Nucleus accumbens (tissue), 56 donors: Measurements from ENCODE around the gene FAM83F.

Experiments
- DNase-seq, 56 donors: peaks; one replicate each; lab custom pipeline; 2025; lab: John Stamatoyannopoulos, UW

FAM83F gene

GRCh38 chr22:40054486-40054885 is 59.7 kb downstream of the FAM83F start:
- no peak for DNase-seq

DNA sequence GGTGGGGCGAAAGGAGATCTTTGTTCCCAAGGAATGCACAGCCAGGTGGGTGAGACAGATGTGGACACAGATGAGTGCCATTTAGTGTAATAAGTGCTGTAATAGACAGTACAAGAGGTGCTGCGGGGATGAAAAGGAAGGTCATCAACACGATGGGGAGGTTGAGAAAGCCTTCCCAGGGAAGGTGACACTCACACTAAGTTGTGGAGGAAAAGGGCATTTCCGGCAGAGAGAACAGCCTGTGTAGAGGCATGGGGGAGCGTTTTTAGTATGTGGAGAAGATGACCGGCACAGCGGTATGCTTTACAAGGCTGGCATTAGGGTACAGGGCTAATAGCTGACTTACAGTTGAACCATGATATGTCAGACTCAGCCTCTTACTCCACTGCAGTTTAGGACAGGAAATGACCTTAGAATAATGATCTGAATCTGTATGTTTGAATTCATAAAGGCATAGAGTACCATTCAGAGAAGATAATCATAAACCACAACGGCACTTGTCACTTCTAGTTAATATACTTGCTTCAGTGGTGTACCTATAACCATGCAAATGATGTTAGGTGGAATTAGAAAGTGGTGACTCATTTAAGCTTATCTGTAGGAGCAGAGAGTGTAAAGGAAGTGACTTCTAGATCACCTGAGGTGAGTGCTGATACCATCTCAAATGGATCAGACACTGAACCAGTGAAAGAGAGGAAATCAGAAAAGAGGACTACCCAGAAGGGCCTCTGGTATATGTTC is 60.6 kb downstream of the FAM83F start:
- DNase-seq, result no peak

- DNase-seq, result no peak
Measured at GRCh38 chr22:40056154-40056553, 61.4 kb downstream of the FAM83F start.

GRCh38 chr22:40056559-40056958 is 61.8 kb downstream of the FAM83F start:
- no peak for DNase-seq

DNA sequence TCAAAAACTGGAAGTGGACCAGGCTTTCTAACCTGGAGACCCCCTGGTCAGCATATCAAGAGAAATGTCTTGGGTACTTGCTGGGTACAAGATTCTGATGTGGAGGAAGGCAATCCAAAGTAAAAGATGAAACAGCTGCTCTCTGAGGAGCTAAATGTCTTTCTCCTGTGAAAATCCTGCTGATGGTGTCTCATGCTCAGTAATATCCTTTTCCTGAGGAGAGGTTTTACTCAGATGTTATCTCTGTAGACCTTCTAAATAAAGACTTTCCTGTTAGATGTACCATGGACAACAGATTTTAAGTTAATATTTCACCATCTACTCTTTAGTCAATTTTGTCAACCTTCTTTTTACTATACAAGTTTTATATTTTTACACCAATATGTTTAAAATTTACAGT is 62.9 kb downstream of the FAM83F start:
- no peak for DNase-seq

DNA sequence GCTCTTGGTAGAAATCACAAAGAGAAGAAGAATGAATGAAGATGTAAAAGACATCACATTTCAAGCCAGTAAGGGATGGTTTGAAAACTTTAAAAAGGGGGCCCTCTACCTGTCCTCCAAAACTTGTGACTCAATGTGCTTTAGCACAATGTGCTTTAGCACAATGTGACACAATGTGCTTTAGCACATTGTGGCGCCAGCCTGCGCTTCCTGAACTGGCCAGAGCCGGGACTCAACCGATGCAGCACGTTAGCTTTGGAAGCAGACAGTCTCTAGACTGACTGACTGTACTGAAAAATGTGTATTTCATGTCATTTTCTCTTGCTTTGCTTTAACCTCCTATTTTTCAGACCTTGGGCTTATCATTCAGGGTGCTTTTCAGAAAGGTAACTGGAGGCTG is 63.5 kb downstream of the FAM83F start:
- no peak for DNase-seq

DNA sequence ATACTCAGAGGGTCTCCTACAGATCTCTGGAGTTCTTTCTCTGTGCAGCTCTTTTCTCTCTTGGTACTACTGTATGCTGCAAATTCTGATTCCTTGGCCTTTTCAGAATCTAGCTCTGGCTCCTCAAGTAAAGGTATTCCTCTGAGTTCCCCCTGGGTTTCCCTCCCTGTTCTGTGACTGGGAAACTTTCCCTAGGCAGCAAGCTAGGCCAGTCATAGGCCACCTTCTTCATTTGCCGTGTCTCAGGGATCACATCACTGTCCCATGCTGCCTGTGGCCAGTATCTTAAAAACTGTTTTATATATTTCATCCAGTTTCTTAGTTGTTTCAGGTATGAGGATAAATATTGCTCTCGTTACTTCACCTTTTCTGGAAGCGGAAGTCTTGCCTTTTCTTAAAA is 71.2 kb downstream of the FAM83F start:
- no peak for DNase-seq

DNA sequence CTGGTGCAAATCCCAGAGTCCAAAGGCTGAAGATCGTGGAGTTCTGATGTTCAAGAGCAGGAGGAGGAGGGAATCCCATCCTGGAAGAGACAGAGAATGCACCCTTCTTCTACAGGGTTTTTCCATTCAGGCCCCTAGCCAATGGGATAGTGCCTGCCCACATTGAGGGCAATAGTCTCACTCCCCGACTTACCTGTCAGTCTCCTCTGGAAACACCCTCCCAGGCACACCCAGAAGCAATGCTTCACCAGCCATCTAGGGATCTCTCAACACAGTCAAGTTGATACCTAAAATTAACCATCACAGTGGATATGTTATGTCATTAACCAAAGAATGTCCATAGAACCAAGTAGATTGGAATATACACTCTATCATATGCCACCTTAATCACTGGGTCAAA is 72.9 kb downstream of the FAM83F start:
- DNase-seq, result no peak

DNA sequence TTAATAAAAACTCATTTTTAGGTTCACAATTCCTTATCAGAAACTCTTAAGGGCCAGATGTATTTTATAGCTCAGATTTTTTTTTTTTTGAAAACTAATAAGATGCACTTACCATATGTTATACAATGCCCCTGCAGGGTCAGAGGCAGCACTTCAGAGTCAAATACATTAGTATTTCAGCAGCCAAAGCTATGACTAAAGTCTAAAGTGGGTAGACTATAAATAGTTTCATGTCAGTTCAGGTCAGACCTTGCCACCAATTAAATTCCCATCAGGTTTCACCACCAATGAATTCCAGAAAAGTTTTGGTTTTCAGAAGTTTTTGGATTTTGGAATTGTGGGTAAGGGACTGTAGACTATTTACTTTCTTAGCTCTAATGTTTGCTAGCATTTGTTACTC is 75.9 kb downstream of the FAM83F start:
- no peak for DNase-seq

- DNase-seq, result no peak
Measured at GRCh38 chr22:40071720-40072119, 77.0 kb downstream of the FAM83F start.

- no peak for DNase-seq
Measured at GRCh38 chr22:40076702-40077645, 82.2 kb downstream of the FAM83F start.

GRCh38 chr22:40077646-40078016 is 82.9 kb downstream of the FAM83F start:
- no peak for DNase-seq

DNA sequence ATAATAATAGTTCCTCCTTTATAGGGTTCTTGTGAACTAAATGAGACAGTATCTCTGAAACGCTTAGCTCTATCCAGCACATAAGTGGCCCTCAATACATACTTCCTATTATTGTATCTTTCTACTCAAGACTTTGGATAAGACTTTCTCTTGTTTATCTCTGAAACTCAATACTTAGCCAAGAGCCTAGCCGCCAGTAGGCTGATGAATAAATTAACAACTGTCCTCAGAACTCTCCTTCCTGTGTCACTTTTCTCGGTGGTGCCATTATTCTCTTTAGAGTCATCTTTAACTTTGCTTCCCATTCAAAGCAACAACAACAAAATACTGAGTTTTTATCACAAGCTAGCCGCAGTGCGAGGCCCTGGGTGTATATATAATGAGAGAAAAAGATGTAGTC is 86.9 kb downstream of the FAM83F start:
- DNase-seq, result no peak

DNA sequence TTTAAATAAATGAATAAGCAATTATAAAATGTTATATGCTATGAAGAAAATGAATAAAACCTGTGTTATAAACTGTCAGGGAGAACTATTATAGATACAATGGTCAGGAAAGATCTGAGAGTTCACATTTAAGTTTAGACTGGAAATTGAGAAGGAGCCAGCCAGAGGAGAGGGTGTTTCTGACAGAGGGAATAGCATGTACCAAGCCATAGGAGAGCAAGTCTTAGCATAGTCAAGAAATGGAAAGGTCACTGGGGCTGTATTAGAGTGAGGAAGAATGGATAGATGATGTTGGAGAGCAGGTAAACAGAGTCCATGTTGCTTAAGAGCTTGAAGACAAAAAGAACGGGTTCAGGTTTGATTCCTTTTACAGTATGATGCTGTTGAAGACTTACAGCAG is 87.4 kb downstream of the FAM83F start:
- DNase-seq, result no peak

DNA sequence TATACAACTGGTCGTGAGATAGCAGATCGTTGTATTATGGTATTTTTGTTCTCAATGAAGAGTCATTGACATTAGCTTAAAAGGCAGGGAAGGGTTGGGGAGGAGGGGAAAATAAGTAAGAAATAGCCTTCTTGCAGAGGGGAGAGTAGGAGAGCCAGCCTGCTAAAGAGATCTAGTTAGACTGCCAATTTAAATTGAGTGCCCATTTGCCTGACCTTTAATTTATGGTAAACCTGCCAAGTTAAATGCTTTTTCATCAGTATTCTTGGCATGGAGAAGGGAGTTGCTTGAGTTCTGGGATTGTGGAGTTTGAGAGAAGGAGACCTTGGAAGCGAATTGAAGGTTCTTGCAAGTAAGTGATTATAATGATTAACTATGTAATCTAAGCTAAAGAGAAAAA is 89.0 kb downstream of the FAM83F start:
- no peak for DNase-seq

- DNase-seq, result no peak
Measured at GRCh38 chr22:40084246-40084645, 89.5 kb downstream of the FAM83F start.

GRCh38 chr22:40088818-40089217 is 94.1 kb downstream of the FAM83F start:
- DNase-seq, result no peak
